Osteoblast (primary cell): ENCODE results near the gene COL24A1. TPM values are rescaled to one million over a fixed set of nuclear protein-coding genes. Genes with fewer than 3 reads are reported as not detected.

ENCODE experiments used
- DNase-seq: peaks from one replicate; pipeline ENCODE4 v3.0.0; 2011; ENCODE audit warnings: low spot score, mixed read lengths; ENCODE audit not compliant: insufficient read length; ENCODE audit errors: missing footprints
- H2AFZ ChIP-seq: 2 replicates; pipeline ENCODE4 v1.6.0; 2011; ENCODE audit warnings: mild to moderate bottlenecking, low read length
- H3K27ac ChIP-seq: 2 replicates; pipeline ENCODE4 v1.5.1; 2011; ENCODE audit warnings: mild to moderate bottlenecking, low read depth, low read length, moderate library complexity
- H3K27me3 ChIP-seq: 2 replicates; pipeline ENCODE4 v1.6.0; 2012; ENCODE audit warnings: mild to moderate bottlenecking, control low read depth, inconsistent platforms, low read length, moderate library complexity; ENCODE audit not compliant: insufficient read depth
- H3K36me3 ChIP-seq: 2 replicates; pipeline ENCODE4 v1.5.1; 2011; ENCODE audit warnings: mild to moderate bottlenecking, low read length, control low read depth, moderate library complexity; ENCODE audit not compliant: insufficient read depth
- H3K4me1 ChIP-seq: 2 replicates; pipeline ENCODE4 v1.5.1; 2011; ENCODE audit warnings: mild to moderate bottlenecking, low read length, control low read depth, moderate library complexity; ENCODE audit not compliant: insufficient read depth
- H3K4me2 ChIP-seq: 2 replicates; pipeline ENCODE4 v1.6.0; 2011; ENCODE audit warnings: mild to moderate bottlenecking, low read length; ENCODE audit not compliant: insufficient read depth
- H3K4me3 ChIP-seq: fragments of 200-600 bp; sonication (generic); 3 replicates; pipeline ENCODE4 v1.5.1; 2012; ENCODE audit warnings: mild to moderate bottlenecking, low read length, inconsistent platforms; ENCODE audit not compliant: insufficient read depth
- H3K79me2 ChIP-seq: 2 replicates; pipeline ENCODE4 v1.6.0; 2012; ENCODE audit warnings: mild to moderate bottlenecking, low read length, control low read depth, inconsistent platforms; ENCODE audit not compliant: insufficient read depth
- H3K9me3 ChIP-seq: 2 replicates; pipeline ENCODE4 v1.5.1; 2011; ENCODE audit warnings: low read depth, low read length, control low read depth
- H4K20me1 ChIP-seq: 2 replicates; pipeline ENCODE4 v1.6.0; 2012; ENCODE audit warnings: mild to moderate bottlenecking, low read length, control low read depth; ENCODE audit not compliant: insufficient read depth
- total RNA-seq: library from RNA; depleted of rRNA; stranded (reverse); fragments of >200 nt; gene quantifications from 2 replicates; pipeline ENCODE4 v1.2.3, GENCODE V29; 2012
- TF ChIP-seq, protein P1 (sequence below): IDR thresholded peaks from 2 replicates; pipeline ENCODE4 v1.5.1; 2011; ENCODE audit warnings: mild to moderate bottlenecking, low read depth, low read length, moderate library complexity; ENCODE audit errors: extremely low read depth

COL24A1 gene
- total RNA-seq, 1 donor: 1.1 TPM

- H4K20me1 ChIP-seq: no peaks in the 10 kb centered on the region
- no peak for DNase-seq
These were observed 309.2 kb downstream of the COL24A1 start for GRCh38 chr1:85847356-85847755.

GRCh38 chr1:85846706-85847105 lies 309.9 kb downstream of the COL24A1 start:
- no peaks in the 10 kb centered on the region for H3K36me3 ChIP-seq
- H2AFZ ChIP-seq: no peak overlapping the region
- no peaks in the 10 kb centered on the region for H3K27me3 ChIP-seq
- H3K79me2 ChIP-seq: no peaks in the 10 kb centered on the region
- no peak overlapping the region for H3K4me2 ChIP-seq
- H3K27ac ChIP-seq: no peak overlapping the region
- H3K9me3 ChIP-seq: no peaks in the 10 kb centered on the region
- TF ChIP-seq, protein P1, sequence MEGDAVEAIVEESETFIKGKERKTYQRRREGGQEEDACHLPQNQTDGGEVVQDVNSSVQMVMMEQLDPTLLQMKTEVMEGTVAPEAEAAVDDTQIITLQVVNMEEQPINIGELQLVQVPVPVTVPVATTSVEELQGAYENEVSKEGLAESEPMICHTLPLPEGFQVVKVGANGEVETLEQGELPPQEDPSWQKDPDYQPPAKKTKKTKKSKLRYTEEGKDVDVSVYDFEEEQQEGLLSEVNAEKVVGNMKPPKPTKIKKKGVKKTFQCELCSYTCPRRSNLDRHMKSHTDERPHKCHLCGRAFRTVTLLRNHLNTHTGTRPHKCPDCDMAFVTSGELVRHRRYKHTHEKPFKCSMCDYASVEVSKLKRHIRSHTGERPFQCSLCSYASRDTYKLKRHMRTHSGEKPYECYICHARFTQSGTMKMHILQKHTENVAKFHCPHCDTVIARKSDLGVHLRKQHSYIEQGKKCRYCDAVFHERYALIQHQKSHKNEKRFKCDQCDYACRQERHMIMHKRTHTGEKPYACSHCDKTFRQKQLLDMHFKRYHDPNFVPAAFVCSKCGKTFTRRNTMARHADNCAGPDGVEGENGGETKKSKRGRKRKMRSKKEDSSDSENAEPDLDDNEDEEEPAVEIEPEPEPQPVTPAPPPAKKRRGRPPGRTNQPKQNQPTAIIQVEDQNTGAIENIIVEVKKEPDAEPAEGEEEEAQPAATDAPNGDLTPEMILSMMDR: no peak
- no peak overlapping the region for H3K4me3 ChIP-seq
- H4K20me1 ChIP-seq: no peaks in the 10 kb centered on the region
- peaks cover 9% of the 10 kb centered on the region for H3K4me1 ChIP-seq
- DNase-seq: no peak

More at GRCh38 chr1:85847356-85847755, 309.2 kb downstream of the COL24A1 start:
- H3K4me3 ChIP-seq: no peak overlapping the region
- H3K27me3 ChIP-seq: no peaks in the 10 kb centered on the region
- no peak overlapping the region for H3K4me2 ChIP-seq
- H2AFZ ChIP-seq: no peak overlapping the region
- no peaks in the 10 kb centered on the region for H3K9me3 ChIP-seq
- no peak overlapping the region for H3K27ac ChIP-seq
- H3K79me2 ChIP-seq: no peaks in the 10 kb centered on the region
- H3K4me1 ChIP-seq: peaks cover 9% of the 10 kb centered on the region
- H3K36me3 ChIP-seq: no peaks in the 10 kb centered on the region
- TF ChIP-seq, protein P1: no peak

DNA sequence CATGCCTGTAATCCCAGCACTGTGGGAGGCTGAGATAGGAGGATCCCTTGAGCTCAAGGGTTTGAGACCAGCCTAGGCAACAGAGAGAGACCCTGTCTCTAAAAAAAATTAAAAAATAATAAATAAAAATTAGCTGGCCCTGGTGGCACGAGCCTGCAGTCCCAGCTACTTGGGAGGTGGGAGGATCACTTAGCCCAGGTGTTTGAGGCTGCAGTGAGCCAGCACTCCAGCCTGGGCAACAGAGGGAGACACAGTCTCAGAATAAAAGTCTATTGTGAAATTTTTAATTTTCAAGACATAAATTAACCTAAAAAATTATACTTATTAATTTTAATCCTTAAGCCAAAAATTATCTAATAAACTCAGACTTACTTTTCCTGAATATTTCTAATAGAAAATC lies 317.1 kb downstream of the COL24A1 start:
- Histone ChIP-seq H4K20me1 (no peaks in the 10 kb centered on the region), H3K4me3 (no peak overlapping the region)
- TF ChIP-seq, protein P1: no peak

DNA sequence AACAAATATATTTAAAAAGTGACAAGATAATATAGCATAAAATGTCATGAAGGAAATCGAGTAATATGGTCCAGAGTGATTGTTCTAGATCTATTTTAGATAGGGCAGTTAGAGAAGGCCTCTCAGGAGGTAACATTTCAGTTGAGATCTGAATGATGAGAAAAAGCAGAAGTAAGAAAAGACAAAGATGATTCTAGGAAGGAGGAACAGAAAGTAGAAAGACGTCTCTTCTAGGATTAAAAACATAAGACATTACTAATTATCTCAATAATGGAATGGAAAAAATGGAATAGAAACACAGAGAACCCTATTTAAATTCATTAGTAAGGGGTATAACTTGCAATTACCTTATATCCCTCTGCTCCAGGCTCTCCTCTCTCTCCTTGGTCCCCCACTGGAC lies 318.3 kb downstream of the COL24A1 start:
- Histone ChIP-seq H3K9me3 (no peaks in the 10 kb centered on the region), H3K27me3 (peaks cover 3% of the 10 kb centered on the region), H3K79me2 (no peaks in the 10 kb centered on the region), H3K4me2 (no peak overlapping the region), H3K36me3 (no peaks in the 10 kb centered on the region), H3K4me3 (no peak overlapping the region), H3K4me1 (no peaks in the 10 kb centered on the region), H3K27ac (no peak overlapping the region), H4K20me1 (no peaks in the 10 kb centered on the region), H2AFZ (no peak overlapping the region)
- DNase-seq: no peak
- TF ChIP-seq, protein P1: no peak

More for the DNA sequence above, 317.1 kb downstream of the COL24A1 start:
- Histone ChIP-seq H3K79me2 (no peaks in the 10 kb centered on the region), H3K27me3 (peaks cover 3% of the 10 kb centered on the region), H3K27ac (no peak overlapping the region), H3K4me1 (no peaks in the 10 kb centered on the region), H3K9me3 (no peaks in the 10 kb centered on the region), H2AFZ (no peak overlapping the region), H3K36me3 (no peaks in the 10 kb centered on the region), H3K4me2 (no peak overlapping the region)
- DNase-seq: no peak
